ENCODE measurements around the gene MANEAL.

Gene MANEAL

GRCh38 chr1:37845786-37846185 is 52.1 kb downstream of the MANEAL start:
- TF ChIP-seq JUND (IDR thresholded peaks at IDR 0.05; ENCODE audit: low read depth), result no peak

GRCh38 chr1:37846647-37847339 is 53.1 kb downstream of the MANEAL start:
- DNase-seq (ENCODE audit: low read depth in 1 of 2, low spot score in 1 of 2), result no peak
- in situ Hi-C loops (cut with HindIII; ENCODE audit: low pct_unique_long_range_greater_than_20kb, low sequenced_read_pairs), result no loop called here
- no peak for TF ChIP-seq JUND (IDR thresholded peaks at IDR 0.05; ENCODE audit: low read depth)

More at GRCh38 chr1:37845786-37846185, 52.1 kb downstream of the MANEAL start:
- no peak for DNase-seq (ENCODE audit: low read depth in 1 of 2, low spot score in 1 of 2)
- in situ Hi-C loops (cut with HindIII; ENCODE audit: low pct_unique_long_range_greater_than_20kb, low sequenced_read_pairs), result no loop called here

GRCh38 chr1:37849480-37849879 is 55.8 kb downstream of the MANEAL start:
- TF ChIP-seq JUND (IDR thresholded peaks at IDR 0.05; ENCODE audit: low read depth), result no peak
- in situ Hi-C loops (cut with HindIII; ENCODE audit: low pct_unique_long_range_greater_than_20kb, low sequenced_read_pairs), result no loop called here
- no peak for DNase-seq (ENCODE audit: low read depth in 1 of 2, low spot score in 1 of 2)

DNA sequence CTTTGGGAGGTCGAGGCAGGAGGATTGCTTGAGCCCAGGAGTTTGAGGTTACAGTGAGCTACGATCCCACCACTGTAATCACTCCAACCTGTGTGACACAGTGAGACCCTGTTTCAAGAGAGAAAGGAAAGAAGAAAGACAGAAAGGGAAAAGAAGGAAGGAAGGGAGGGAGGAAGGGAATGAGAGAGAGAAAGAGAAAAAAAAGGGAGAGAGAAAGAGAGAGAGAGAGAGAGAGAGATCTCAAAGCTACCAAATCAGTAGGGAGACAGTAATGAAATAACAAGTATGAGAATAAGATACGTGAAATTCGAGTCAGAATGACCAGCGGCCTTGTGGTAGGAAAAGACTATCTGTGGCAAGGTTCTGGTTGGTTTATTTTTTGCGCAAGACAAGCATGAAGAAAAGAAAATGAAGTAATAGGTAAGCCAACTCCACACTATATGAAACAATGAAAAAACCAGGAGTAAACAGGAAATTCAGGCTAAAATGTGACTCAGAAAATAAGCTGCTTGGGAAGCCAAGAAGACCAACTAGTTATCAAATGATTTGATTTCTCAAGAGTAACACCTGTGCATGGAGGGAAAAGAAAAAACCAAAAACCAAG is 56.8 kb downstream of the MANEAL start:
- in situ Hi-C loops (cut with HindIII; ENCODE audit: low pct_unique_long_range_greater_than_20kb, low sequenced_read_pairs), result no loop called here
- DNase-seq (ENCODE audit: low read depth in 1 of 2, low spot score in 1 of 2), result no peak
- no peak for TF ChIP-seq JUND (IDR thresholded peaks at IDR 0.05; ENCODE audit: low read depth)

Measured in T47D (cell line).